Tibial artery (tissue), 4 donors: ENCODE measurements around the gene KLHL3.

Source experiments
- DNase-seq, 2 donors: peaks; one replicate each; pipeline ENCODE4 v3.0.0-alpha.2; 2019
- H3K27ac ChIP-seq, 2 donors: fragments of 200-600 bp; sonication (generic) in 1 of 2; 1 replicate in 1 of 2; 2 replicates in 1 of 2; pipeline ENCODE4 v1.5.1; 2018 to 2019; ENCODE audit warnings: mild to moderate bottlenecking in 1 of 2
- H3K27me3 ChIP-seq, 2 donors: fragments of 200-600 bp; sonication (generic) in 1 of 2; one replicate each; pipeline versions ENCODE4 v1.5.1 to v1.6.0; 2016 to 2019
- H3K36me3 ChIP-seq, 3 donors: fragments of 200-600 bp; sonication (generic) in 2 of 3; one replicate each; pipeline ENCODE4 v1.5.1; 2016 to 2019; ENCODE audit warnings: mild to moderate bottlenecking in 2 of 3
- H3K4me1 ChIP-seq, 4 donors: fragments of 200-600 bp; sonication (generic) in 2 of 4; 1 replicate in 3 of 4; 2 replicates in 1 of 4; pipeline ENCODE4 v1.5.1; 2016 to 2019
- H3K4me3 ChIP-seq, 2 donors: fragments of 200-600 bp; sonication (generic) in 1 of 2; 1 replicate in 1 of 2; 2 replicates in 1 of 2; pipeline ENCODE4 v1.5.1; 2018 to 2019; ENCODE audit warnings: mild to moderate bottlenecking in 2 of 2
- H3K9me3 ChIP-seq, 3 donors: fragments of 200-600 bp; sonication (generic) in 1 of 3; one replicate each; pipeline ENCODE4 v1.5.1; 2016 to 2019
- CTCF ChIP-seq, 2 experiments: fragments of 200-600 bp in 1 of 2; fragments of 450-650 bp in 1 of 2; IDR thresholded peaks; one replicate each; pipeline ENCODE4 v1.5.1; 2017 to 2019; ENCODE audit warnings: antibody characterized with exemption in 2 of 2, mild to moderate bottlenecking in 1 of 2, moderate library complexity in 1 of 2
- intact Hi-C: fragments of 100-400 bp; cut with DNase I; formaldehyde crosslinking; loops from one replicate; pipeline ENCODE4 v1.15.0; 2023; ENCODE audit warnings: low total_unique reads

Gene KLHL3

GRCh38 chr5:137693951-137694721 is 41.8 kb downstream of the KLHL3 start:
- Histone ChIP-seq H3K4me3 (no peak overlapping the region), H3K36me3 (peaks cover 0 to 11% (median 6%) of the 10 kb centered on the region in 3 donors), H3K4me1 (peaks cover 0 to under 1% (median 0%) of the 10 kb centered on the region in 4 donors), H3K9me3 (no peaks in the 10 kb centered on the region), H3K27me3 (no peaks in the 10 kb centered on the region), H3K27ac (no peak overlapping the region)
- no peak for DNase-seq
- TF ChIP-seq CTCF (IDR thresholded peaks at IDR 0.05) = no peak
- intact Hi-C loops = no loop called here

GRCh38 chr5:137693307-137693950 is 42.5 kb downstream of the KLHL3 start:
- intact Hi-C loops = no loop called here
- no peak for DNase-seq
- Histone ChIP-seq H3K9me3 (no peaks in the 10 kb centered on the region), H3K27ac (no peak overlapping the region), H3K4me1 (no peaks in the 10 kb centered on the region), H3K27me3 (no peaks in the 10 kb centered on the region), H3K4me3 (no peak overlapping the region), H3K36me3 (peaks cover 0 to 11% (median 6%) of the 10 kb centered on the region in 3 donors)
- no peak for TF ChIP-seq CTCF (IDR thresholded peaks at IDR 0.05)

GRCh38 chr5:137689306-137689705 is 46.6 kb downstream of the KLHL3 start:
- no peaks in the 10 kb centered on the region for H3K9me3 ChIP-seq
- intact Hi-C loops = no loop called here
- TF ChIP-seq CTCF (IDR thresholded peaks at IDR 0.05) = no peak
- H3K4me1 ChIP-seq = no peaks in the 10 kb centered on the region
- no peak overlapping the region for H3K4me3 ChIP-seq
- H3K27me3 ChIP-seq = no peaks in the 10 kb centered on the region
- peaks cover 0 to 18% (median 6%) of the 10 kb centered on the region in 3 donors for H3K36me3 ChIP-seq
- no peak overlapping the region for H3K27ac ChIP-seq
- no peak for DNase-seq

GRCh38 chr5:137688210-137688840 is 47.6 kb downstream of the KLHL3 start:
- intact Hi-C loops = no loop called here
- Histone ChIP-seq H3K9me3 (no peaks in the 10 kb centered on the region), H3K27ac (no peak overlapping the region), H3K36me3 (peaks cover 0 to 18% (median 6%) of the 10 kb centered on the region in 3 donors), H3K4me3 (no peak overlapping the region), H3K4me1 (peaks cover 0 to 6% (median 0%) of the 10 kb centered on the region in 4 donors), H3K27me3 (no peaks in the 10 kb centered on the region)
- no peak for TF ChIP-seq CTCF (IDR thresholded peaks at IDR 0.05)
- no peak for DNase-seq

- DNase-seq = no peak
- H3K4me3 ChIP-seq = no peak overlapping the region
- no peak overlapping the region for H3K27ac ChIP-seq
- peaks cover 0 to 9% (median 0%) of the 10 kb centered on the region in 4 donors for H3K4me1 ChIP-seq
- H3K9me3 ChIP-seq = no peaks in the 10 kb centered on the region
- H3K27me3 ChIP-seq = no peaks in the 10 kb centered on the region
- intact Hi-C loops = no loop called here
- TF ChIP-seq CTCF (IDR thresholded peaks at IDR 0.05) = no peak
- H3K36me3 ChIP-seq = peaks cover 0 to 13% (median 0%) of the 10 kb centered on the region in 3 donors
Measured at GRCh38 chr5:137684761-137685160, 51.1 kb downstream of the KLHL3 start.
